NCI-H226 (cell line): ENCODE data around the gene NTHL1.
A peak's percentile ranks its signal among the peaks of the same experiment; 100 is the strongest.

Experiments used
- DNase-seq: peaks from one replicate; pipeline ENCODE4 v3.0.0-alpha.2; 2015

The NTHL1 gene

GRCh38 chr16:2047330-2048115, at the start of gene NTHL1, which contains the start of gene TSC2:
Gene NTHL1 (minus strand): TSS chr16:2047834. CDS start chr16:2047823, 11 bp downstream.
Gene TSC2 (plus strand): TSS chr16:2047985. CDS start chr16:2048616, 631 bp downstream.
- peak; percentile 93 for DNase-seq

DNA sequence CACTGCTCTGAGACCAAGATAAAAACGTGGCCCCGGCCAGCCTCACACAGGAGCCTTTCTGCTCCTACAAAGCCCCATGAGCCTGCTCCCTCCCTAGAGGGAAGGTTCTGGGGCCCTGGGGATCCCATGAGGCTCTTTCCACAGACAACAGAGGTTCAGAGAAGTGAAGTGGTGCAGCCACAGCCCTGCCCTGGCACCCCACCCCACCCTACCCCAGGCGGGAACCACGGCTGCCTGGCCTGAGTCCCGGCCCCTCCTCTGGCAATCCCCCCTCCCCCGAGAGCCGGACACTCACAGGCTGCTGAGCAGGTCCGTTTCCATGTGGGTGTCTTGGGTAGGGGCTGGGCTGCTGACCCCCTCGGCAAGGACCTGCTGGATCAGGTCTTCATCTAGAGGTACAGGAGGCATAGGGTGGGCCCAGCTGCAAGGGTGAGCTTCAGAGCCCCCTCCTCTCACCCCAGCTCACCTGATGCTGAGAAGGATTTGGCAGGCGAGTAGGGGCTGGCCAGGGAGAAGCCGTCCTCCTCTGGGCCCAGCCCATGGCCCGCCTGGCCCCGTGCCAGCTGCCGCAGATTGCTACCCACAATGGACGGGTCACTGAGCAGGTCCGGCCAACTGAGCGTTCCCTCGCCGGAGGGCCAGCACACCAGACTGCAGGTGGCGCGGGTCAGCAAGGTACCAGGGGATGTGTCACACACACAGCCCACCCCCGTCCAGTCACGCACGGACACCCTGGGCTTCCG, 49.4 kb upstream of the NTHL1 start:
- DNase-seq: no peak

DNA sequence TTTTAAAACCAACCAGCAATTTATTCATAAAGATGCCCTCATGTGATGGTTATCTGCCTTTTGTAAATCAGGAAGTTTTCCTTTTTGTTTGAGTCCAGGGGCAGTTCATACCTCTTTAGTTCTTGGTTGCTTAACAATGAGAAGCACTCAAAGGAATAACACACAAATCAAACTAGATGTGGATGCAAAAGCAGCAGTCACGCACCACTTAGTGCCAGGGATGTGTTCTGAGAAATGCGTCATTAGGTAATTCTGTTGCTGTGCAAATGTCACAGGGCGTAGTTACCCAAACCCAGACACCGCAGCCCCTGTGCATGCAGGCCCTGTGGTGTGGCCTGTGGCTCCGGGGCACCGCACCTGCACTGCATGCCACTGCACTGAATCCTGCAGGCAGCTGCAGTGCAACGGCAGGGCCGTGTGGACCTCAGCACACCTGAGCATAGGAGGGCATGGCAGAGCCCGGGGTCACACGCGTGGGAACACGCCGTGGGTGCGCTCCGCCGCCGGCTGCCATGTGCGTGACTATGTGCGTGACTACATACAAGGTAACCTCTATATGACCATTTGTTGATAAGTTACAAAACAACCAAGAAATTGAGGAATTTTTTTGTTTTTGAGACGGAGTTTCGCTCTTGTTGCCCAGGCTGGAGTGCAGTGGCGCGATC, 48.4 kb upstream of the NTHL1 start:
- DNase-seq: no peak

DNA sequence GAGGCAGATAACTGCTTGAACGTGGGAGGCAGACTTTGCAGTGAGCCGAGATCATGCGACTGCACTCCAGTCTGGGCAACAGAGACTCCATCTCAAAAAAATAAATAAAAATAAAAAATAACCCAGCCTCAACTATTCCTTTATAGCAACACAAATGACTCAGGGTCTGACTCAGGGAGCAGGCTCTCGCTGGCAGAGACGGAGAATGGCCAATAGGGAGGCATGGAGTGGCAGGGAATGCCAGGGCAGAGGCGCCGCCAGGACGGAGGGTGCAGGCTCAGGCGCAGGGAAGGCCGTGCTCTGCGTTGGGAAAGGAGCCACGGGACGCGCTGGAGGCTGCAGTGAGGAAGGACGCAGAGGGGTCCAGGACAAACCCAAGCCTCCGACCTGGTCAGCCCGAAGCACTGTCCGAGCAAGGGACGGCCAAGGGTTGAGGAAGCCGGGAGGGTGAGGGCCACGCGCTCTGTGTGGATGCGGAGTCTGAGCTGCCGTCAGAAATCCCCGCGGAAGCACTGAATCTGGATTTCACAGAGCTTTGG, 47.8 kb upstream of the NTHL1 start:
- DNase-seq: peak; percentile 34

DNA sequence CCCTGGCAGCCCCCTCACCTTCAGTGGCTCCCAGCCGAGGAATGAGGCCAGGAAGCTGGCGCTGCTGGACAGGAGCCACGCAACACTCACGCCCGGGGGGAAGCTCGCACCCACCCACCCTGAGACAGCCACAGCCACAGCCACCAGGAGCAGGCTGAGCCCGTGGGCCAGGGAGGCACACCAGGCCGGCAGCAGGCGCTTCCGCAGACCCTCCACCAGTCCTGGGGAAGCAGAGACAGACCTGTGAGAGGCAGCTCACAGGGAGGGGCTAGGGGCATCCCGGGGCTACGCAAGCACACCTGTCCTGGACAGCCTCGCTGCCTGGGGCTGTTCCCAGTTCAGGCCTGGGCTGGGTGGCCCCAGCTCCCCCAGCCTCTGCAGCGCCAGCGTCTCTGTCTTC, 46.2 kb upstream of the NTHL1 start:
- DNase-seq: no peak

GRCh38 chr16:2092866-2093265, 45.2 kb upstream of the NTHL1 start:
- no peak for DNase-seq

GRCh38 chr16:2092256-2092620, 44.6 kb upstream of the NTHL1 start:
- no peak for DNase-seq

- no peak for DNase-seq
Measured at GRCh38 chr16:2091547-2092255, 44.1 kb upstream of the NTHL1 start.

- no peak for DNase-seq
Measured at GRCh38 chr16:2090777-2091546, 43.3 kb upstream of the NTHL1 start.

- DNase-seq: no peak
Measured at GRCh38 chr16:2090481-2090776, 42.8 kb upstream of the NTHL1 start.

- no peak for DNase-seq
Measured at GRCh38 chr16:2089706-2090480, 42.3 kb upstream of the NTHL1 start.

GRCh38 chr16:2088759-2089358, 41.2 kb upstream of the NTHL1 start:
- no peak for DNase-seq

DNA sequence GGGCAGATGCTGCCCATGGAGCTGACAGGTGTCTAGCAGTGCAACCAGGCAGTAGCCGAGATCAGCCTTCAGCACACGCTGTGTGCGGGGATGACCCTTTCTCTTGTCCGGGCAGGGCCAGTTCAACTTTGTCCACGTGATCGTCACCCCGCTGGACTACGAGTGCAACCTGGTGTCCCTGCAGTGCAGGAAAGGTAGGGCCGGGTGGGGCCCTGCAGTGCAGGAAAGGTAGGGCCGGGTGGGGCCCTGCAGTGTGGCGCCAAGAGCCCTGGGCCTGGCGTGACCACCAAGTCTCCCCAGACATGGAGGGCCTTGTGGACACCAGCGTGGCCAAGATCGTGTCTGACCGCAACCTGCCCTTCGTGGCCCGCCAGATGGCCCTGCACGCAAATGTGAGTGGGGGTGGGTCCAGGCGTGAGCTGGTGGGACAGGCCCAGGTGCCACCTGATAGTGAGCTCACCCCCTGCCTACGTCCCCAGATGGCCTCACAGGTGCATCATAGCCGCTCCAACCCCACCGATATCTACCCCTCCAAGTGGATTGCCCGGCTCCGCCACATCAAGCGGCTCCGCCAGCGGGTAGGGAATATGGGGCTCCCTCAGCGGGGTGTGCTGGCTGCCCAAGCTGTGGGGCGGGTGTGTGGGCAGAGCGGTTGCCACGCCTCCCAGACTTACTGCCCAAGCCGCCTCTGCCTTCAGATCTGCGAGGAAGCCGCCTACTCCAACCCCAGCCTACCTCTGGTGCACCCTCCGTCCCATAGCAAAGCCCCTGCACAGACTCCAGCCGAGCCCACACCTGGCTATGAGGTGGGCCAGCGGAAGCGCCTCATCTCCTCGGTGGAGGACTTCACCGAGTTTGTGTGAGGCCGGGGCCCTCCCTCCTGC, 40.4 kb upstream of the NTHL1 start:
- no peak for DNase-seq

DNA sequence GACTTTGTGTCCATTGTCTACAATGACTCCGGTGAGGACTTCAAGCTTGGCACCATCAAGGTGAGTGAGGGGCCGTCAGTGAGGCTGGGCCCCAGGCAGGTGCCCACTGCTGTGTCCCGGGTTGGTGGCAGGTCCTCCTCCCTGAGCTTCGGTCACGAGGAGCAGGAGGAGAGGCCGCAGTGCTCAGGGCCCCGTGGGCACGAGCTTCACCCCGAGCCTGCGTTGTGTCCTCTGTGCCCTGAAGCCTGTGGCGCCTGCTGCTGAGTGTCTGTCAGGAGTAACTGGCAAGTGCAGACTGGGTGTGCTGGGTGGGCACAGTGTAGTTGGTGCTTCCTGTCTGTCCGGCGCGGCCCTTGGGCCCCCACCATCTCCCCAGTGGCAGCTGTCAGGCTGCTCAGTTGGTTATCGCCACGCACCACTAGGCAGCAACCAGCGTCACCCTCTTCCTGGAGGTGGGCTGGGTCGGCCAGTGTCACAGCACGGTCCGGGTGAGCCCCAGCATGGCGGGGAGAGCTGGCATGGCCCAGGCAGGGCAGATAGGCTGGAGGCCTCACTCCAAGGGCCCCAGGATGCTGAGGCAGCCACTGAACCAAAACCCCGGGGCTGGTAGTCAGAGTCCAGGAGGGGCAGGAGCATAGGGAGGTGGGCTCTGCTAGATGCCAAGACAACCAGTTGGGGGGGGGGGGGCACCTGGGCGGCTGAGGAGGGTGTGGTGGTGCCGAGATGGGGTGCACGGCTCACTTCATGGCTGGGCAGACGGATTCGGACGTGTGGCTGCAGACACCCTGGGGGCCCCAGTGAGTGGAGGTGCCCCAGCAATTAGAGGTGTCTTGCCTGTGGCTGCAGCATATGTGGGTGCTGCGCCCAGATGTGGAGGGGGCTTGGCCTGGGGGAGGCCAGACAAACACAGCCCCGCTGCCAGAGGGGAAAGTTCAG, 39.4 kb upstream of the NTHL1 start:
- no peak for DNase-seq

- no peak for DNase-seq
Measured at GRCh38 chr16:2086106-2086742, 38.6 kb upstream of the NTHL1 start.

DNA sequence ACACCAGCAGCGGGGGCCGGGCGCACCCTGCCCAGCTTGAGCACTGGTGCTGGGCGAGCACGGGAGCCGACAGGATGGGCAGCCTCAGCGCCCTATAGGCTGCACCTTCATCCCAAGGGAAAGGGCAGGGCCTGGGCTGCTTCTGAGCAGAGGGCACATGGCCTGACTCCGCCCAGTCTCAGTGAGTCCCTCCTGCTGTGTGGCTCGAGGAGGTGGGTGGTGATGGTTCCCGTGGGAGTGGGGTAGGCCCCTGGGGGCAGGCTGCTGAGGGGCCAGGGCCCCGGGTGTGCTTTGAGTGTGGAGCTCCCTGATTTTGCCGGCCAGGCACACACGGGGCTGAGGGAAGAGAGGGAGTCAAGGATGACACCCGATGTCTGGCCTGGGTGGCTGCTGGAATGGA, 38.0 kb upstream of the NTHL1 start:
- no peak for DNase-seq

DNA sequence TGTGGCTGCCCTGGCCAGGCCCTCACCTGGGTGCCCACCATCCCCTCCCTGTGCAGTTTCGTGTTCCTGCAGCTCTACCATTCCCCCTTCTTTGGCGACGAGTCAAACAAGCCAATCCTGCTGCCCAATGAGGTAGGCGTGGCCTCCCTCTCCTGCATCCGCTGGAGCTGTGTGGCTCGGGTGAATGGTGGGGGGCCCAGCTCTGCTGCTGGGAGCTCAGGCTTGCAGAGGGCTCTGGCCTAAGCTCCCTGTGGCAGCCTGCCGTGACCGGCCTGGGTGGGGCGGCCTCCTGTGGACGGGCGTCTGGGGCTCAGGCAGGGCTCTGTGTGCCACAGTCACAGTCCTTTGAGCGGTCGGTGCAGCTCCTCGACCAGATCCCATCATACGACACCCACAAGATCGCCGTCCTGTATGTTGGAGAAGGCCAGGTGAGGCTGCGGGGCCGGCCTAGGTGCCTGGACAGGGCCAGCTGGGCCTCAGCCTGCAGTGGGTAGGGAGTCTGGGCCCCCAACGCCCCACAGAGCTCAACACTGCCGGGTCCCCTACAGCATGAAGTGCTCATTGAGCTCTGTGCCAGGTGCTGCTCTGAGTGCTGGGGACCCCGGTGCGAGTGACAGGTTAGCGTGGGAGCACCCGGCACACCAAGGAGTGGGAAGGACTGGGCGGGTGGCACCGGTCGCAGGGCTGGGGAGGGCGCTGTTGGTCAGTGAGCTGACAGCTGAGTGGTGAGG, 37.4 kb upstream of the NTHL1 start:
- no peak for DNase-seq
